AML-193 (cell line): ENCODE data around the gene TIE1.
"Not testable (repeated sequence)": the region's sequence is repeated elsewhere in the genome, so short reads cannot be mapped to it uniquely, and the experiment has no call there.

ENCODE experiments used
- DNase-seq, 2 experiments: peaks; one replicate each; lab custom pipeline; 2025; lab: John Stamatoyannopoulos, UW

The TIE1 gene

DNA sequence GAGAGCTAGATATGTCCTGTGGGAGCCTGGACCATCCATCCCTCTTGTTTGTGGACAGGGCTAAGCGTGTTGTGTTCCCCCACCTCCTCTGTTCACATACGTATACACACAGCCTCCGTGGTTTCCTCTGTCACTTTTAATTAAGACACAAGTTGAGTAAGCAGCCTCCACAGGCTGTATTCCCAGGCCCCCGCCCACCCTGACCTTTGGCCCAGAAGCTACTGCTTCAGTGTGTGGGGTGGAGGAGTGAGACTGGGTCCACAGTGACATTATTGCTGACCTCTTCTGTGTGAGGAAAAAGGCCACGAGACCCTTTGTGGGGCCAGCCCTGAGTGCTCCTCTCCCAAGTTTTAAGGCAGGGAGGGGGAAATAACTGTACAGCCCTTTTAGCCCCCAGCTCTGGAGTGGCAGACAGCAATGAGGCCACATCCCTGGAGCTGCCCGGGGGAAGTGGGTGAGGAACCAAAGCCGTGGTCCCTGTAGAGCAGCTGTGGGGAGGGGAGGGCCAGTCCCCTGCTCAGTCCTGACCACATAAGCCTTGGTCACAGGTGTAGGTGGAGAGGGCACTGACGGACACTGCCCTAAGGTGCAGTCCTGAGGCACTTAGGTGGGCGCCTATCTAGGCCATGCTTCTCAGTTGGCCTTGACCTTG lies 62.6 kb downstream of the TIE1 start:
- no peak for DNase-seq

GRCh38 chr1:43363935-43364525 lies 63.2 kb downstream of the TIE1 start:
- DNase-seq = no peak

GRCh38 chr1:43365678-43366077 lies 64.9 kb downstream of the TIE1 start:
- DNase-seq = no peak

DNA sequence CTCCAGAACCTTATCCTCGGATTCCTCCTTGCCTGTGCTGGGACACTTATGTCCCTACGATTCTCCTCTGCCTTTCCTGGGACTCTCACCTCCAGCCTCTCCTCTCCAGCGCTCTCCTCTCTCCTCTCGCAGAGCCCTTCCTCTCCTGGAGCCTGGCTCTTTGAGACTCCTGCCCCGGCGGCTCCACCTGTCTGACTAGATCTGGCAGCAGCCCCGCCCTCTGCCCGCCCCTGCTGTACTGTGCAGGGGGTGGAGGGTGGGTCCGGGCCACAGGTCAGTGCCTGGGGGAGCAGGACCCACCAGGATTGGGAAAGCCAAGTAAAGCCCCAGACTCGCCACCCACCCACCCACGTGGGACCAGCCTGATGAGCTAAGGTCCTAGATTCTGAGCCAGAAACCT lies 65.4 kb downstream of the TIE1 start:
- no peak for DNase-seq

DNA sequence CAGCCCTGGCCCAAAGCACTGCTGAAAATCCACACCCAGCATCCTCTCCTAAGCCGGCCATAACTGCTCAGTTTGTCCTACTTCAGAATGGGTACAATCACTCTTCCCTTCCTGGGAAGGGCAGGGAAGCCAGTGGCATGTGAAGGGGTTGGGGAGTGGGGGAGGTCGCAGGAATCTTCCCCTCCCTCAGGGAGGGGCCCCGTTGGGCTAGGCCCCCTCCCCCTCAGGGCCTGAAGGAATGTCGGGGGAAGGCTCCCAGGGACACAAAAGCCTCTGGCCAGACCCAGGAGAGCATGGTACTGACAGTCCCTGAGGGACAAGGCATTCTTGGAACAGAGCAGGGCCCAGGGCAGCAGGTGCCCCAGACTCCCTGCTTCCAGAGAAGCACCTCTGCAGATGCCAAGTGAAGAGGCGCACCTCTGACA lies 65.8 kb downstream of the TIE1 start:
- no peak for DNase-seq

GRCh38 chr1:43367026-43367903 lies 66.5 kb downstream of the TIE1 start:
- no peak for DNase-seq

- peak; percentile 85 to 87 for DNase-seq
Measured at GRCh38 chr1:43367904-43368645, 67.3 kb downstream of the TIE1 start, which contains the start of gene ELOVL1. Gene ELOVL1 (minus strand): TSS chr1:43368011. CDS start chr1:43365609, 2,402 bp downstream.

DNA sequence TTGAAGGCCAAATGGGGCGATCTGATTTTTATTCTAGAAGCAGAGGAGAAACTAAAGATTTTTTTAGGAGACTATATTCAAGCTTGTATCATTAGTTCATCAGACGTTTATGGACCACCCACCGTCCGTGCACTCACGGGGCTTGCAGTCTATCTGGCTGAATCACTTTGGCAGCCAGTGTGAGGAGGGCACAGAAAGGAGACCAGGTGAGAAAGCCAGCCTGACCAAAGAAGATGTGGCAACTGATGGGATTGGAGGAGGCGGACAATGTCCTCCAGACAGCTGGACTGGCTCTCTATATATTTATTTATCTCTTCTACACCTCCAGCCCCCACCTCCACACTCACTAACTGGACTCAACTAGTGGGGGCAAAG lies 67.9 kb downstream of the TIE1 start:
- DNase-seq = no peak

- not testable (repeated sequence) for DNase-seq
Measured at GRCh38 chr1:43369779-43370178, 69.0 kb downstream of the TIE1 start.

GRCh38 chr1:43370564-43370963 lies 69.8 kb downstream of the TIE1 start:
- DNase-seq = no peak

DNA sequence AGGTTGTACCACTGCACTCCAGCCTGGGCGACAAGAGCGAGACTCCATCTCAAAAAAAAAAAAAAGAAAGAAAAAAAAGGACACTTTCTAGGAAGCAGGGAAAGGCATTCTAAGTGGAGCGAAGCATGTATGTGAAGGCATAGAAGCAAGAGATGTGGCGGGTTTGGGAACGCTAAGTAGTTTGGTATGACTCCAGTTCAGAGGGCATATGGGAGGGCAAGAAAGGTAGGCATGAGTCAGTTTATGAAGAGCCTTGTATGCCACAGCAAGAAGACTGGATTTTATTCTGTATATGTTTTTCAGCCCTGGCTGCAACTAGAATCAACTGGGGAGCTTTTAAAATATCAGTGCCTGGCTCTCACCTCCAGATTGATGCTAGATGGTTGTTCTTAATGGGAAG lies 71.4 kb downstream of the TIE1 start:
- no peak for DNase-seq
